Vagina (tissue), 2 donors: ENCODE measurements around the gene GUF1. TPM values are rescaled to one million over a fixed set of nuclear protein-coding genes. Genes with fewer than 3 reads are reported as not detected.

Experiments
- DNase-seq, 2 donors: peaks; one replicate each; pipeline ENCODE4 v3.0.0-alpha.2; 2017; ENCODE audit errors: extremely low spot score in 2 of 2
- H3K27ac ChIP-seq: fragments of 200-600 bp; sonication (generic); one replicate; pipeline ENCODE4 v1.5.1; 2019
- H3K27me3 ChIP-seq: fragments of 200-600 bp; sonication (generic); one replicate; pipeline ENCODE4 v1.5.1; 2019
- H3K36me3 ChIP-seq, 2 donors: fragments of 200-600 bp; sonication (generic); one replicate each; pipeline ENCODE4 v1.5.1; 2017 to 2019
- H3K4me1 ChIP-seq: fragments of 200-600 bp; sonication (generic); one replicate; pipeline ENCODE4 v1.5.1; 2019
- H3K4me3 ChIP-seq, 2 donors: fragments of 200-600 bp; sonication (generic); 1 replicate in 1 of 2; 2 replicates in 1 of 2; pipeline ENCODE4 v1.5.1; 2016 to 2019
- H3K9me3 ChIP-seq: fragments of 200-600 bp; sonication (generic); one replicate; pipeline ENCODE4 v1.5.1; 2019
- POLR2A ChIP-seq, 2 donors: fragments of 450-650 bp; IDR thresholded peaks; one replicate each; pipeline ENCODE4 v1.6.1; 2017; ENCODE audit warnings: antibody characterized with exemption in 2 of 2, mild to moderate bottlenecking in 2 of 2, moderate library complexity in 2 of 2
- POLR2AphosphoS5 ChIP-seq, 2 donors: sonication (generic); formaldehyde crosslinking; IDR thresholded peaks; one replicate each; pipeline ENCODE4 v1.9.0; 2017; ENCODE audit warnings: antibody characterized with exemption in 2 of 2, mild to moderate bottlenecking in 2 of 2, low read depth in 1 of 2; ENCODE audit not compliant: insufficient read depth in 1 of 2
- intact Hi-C: fragments of 100-400 bp; cut with DNase I; formaldehyde crosslinking; loops from one replicate; pipeline ENCODE4 v1.15.1; 2023
- total RNA-seq: library from RNA; depleted of rRNA; stranded (reverse); fragments of >200 nt; gene quantifications from one replicate; pipeline ENCODE4 v1.2.3, GENCODE V29; 2016
- TF ChIP-seq, protein P1 (sequence below), 3 experiments: fragments of 450-650 bp in 2 of 3; fragments of 200-600 bp in 1 of 3; sonication (generic) in 1 of 3; IDR thresholded peaks; one replicate each; pipeline ENCODE4 v1.5.1; 2017 to 2019; ENCODE audit warnings: antibody characterized with exemption in 3 of 3, mild to moderate bottlenecking in 2 of 3, moderate library complexity in 2 of 3

GUF1 gene
- total RNA-seq, 1 donor from 2014 or later = 11.5 TPM

DNA sequence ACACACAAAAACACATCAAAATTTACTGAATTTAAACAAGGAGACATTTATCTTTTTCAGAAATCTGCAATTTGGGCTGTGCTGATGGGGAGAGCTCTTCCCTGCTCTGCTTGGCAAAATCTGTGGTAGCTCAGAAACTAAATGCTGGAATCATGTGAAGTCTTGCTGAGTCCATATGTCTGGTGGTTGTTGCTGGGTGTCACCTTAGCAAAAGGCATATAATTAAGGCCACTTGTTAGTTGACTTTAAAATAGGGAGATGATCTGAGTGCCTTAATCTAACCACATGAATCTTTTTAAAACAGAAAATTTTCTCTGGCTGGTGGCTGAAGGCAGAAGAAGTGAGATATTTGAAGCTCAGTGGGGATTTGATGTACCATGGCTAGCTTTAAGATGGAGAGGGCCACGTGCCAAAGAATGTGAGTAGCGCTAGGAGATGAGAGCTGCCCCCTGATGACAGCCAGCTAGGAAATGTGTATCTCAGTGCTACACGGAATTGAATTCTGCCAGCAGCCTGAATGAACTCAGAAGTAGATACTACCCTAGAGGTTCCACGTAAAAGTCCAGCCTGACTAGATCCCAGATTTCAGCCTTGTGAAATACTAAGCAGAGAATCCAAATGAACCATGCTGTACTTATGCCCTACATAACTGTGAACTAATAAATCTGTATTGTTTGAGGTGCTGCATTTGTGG is 7.6 kb upstream of the GUF1 start:
- no peak overlapping the region for H3K4me3 ChIP-seq
- DNase-seq = no peak
- H3K36me3 ChIP-seq = no peaks in the 10 kb centered on the region
- intact Hi-C loops = no loop called here
- H3K9me3 ChIP-seq = no peaks in the 10 kb centered on the region
- no peak overlapping the region for H3K27ac ChIP-seq
- no peaks in the 10 kb centered on the region for H3K4me1 ChIP-seq
- H3K27me3 ChIP-seq = no peaks in the 10 kb centered on the region
- no peak for TF ChIP-seq POLR2A (IDR thresholded peaks at IDR 0.05)
- no peak for TF ChIP-seq POLR2AphosphoS5 (IDR thresholded peaks at IDR 0.05; ENCODE audit: insufficient read depth in 1 of 2, low read depth in 1 of 2)
- TF ChIP-seq, protein P1, sequence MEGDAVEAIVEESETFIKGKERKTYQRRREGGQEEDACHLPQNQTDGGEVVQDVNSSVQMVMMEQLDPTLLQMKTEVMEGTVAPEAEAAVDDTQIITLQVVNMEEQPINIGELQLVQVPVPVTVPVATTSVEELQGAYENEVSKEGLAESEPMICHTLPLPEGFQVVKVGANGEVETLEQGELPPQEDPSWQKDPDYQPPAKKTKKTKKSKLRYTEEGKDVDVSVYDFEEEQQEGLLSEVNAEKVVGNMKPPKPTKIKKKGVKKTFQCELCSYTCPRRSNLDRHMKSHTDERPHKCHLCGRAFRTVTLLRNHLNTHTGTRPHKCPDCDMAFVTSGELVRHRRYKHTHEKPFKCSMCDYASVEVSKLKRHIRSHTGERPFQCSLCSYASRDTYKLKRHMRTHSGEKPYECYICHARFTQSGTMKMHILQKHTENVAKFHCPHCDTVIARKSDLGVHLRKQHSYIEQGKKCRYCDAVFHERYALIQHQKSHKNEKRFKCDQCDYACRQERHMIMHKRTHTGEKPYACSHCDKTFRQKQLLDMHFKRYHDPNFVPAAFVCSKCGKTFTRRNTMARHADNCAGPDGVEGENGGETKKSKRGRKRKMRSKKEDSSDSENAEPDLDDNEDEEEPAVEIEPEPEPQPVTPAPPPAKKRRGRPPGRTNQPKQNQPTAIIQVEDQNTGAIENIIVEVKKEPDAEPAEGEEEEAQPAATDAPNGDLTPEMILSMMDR (IDR thresholded peaks at IDR 0.05) = no peak

DNA sequence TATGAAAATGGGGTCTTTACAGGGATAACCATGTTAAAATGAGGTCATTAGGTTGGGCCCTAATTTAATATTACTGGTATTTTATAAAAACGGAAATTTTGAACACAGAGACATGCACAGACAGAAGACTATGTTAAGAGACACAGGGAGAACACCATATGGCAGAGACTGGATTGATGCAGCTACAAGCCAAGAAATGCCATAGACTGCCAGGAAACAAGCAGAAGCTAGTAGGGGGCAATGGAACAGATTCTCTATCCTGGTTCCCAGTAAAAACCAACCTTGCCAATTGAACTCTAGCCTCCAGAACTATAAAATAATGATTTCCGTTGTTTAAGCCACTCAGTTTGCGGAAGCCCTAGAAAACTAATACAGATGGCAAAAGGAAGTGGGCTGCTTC is 6.6 kb upstream of the GUF1 start:
- Histone ChIP-seq H3K4me3 (no peak overlapping the region), H3K9me3 (no peaks in the 10 kb centered on the region), H3K27ac (no peak overlapping the region), H3K4me1 (no peaks in the 10 kb centered on the region), H3K36me3 (no peaks in the 10 kb centered on the region), H3K27me3 (no peaks in the 10 kb centered on the region)
- intact Hi-C loops = no loop called here
- no peak for DNase-seq
- no peak for TF ChIP-seq POLR2AphosphoS5 (IDR thresholded peaks at IDR 0.05; ENCODE audit: insufficient read depth in 1 of 2, low read depth in 1 of 2)
- TF ChIP-seq POLR2A (IDR thresholded peaks at IDR 0.05) = no peak
- TF ChIP-seq, protein P1 (IDR thresholded peaks at IDR 0.05) = no peak

DNA sequence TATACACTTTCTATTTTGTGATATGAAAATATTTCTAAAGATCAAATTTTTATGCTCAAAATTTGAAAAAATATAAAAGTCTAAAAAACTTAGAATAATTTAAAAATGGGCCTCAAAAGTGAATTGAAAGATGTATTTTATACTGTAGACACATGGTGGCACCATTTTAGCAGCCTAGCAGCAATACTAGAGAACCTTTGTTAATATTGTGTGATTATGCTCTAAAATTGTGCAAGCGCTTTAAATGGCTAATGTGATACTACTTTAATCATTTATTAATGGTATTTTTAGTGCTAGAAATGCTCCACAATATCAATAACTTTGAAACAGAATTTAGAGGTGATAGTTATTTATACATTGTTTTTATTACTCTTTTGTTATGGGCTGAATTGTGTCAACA is 3.7 kb upstream of the GUF1 start:
- intact Hi-C loops = no loop called here
- Histone ChIP-seq H3K9me3 (no peaks in the 10 kb centered on the region), H3K4me1 (peaks cover 14% of the 10 kb centered on the region), H3K27ac (no peak overlapping the region), H3K27me3 (no peaks in the 10 kb centered on the region), H3K36me3 (no peaks in the 10 kb centered on the region), H3K4me3 (no peak overlapping the region)
- DNase-seq = no peak
- TF ChIP-seq, protein P1 (IDR thresholded peaks at IDR 0.05) = no peak
- TF ChIP-seq POLR2A (IDR thresholded peaks at IDR 0.05) (no peak), POLR2AphosphoS5 (IDR thresholded peaks at IDR 0.05; ENCODE audit: insufficient read depth in 1 of 2, low read depth in 1 of 2) (no peak)

DNA sequence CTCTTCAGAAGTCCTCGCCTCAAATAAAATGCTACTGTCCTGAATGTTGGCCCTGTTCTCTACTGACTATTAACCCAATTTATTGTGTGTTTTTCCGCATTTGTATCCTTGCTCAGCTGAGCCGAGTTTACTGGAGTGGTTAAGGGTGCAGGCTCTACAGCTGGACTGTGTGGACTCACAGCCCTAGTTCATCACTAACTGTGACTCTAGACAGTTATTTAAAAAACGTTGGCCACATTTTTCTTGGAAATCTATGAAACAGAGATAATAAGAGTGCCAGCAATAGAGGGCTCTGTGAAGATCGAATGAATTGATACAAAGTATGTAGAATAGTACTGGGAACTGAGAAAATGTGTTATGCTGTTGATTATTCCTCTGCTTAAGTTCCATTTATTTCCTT is 2.9 kb upstream of the GUF1 start:
- H3K27ac ChIP-seq = no peak overlapping the region
- intact Hi-C loops = no loop called here
- no peak for DNase-seq
- H3K4me3 ChIP-seq = no peak overlapping the region
- no peak for TF ChIP-seq POLR2A (IDR thresholded peaks at IDR 0.05)
- H3K9me3 ChIP-seq = no peaks in the 10 kb centered on the region
- H3K27me3 ChIP-seq = no peaks in the 10 kb centered on the region
- peaks cover 23% of the 10 kb centered on the region for H3K4me1 ChIP-seq
- H3K36me3 ChIP-seq = no peaks in the 10 kb centered on the region

DNA sequence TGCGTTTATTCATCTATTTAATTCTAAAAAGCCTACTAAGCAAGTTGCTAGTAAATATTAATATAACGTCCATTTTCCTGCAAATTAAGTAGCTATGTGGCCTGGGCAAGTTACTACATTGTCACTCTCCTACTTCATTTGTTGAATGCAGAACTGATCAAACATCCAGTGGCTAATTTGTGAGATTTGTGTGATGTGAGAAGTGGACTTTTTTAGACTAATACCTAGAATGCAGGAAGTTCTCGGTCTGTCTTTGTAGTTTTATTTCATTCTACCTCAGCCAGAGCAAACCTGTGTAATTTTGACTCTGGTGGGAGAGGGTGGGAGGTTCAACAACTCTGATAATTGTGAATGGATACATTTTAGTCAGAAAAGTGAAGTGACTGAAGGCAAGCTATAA is 840 bp downstream of the GUF1 start:
- no peaks in the 10 kb centered on the region for H3K9me3 ChIP-seq
- DNase-seq = no peak
- no peaks in the 10 kb centered on the region for H3K27me3 ChIP-seq
- peak overlapping the region; percentile 86 for H3K27ac ChIP-seq
- peaks cover 30% of the 10 kb centered on the region for H3K4me1 ChIP-seq
- H3K4me3 ChIP-seq = peak overlapping the region; percentile 90 to 94
- TF ChIP-seq, protein P1 (IDR thresholded peaks at IDR 0.05) = no peak
- intact Hi-C loops = no loop called here
- peaks cover 0 to 5% of the 10 kb centered on the region in 2 donors for H3K36me3 ChIP-seq
